PC-9 (cell line): ENCODE results near the gene CAPN15. TPM values are rescaled to one million over a fixed set of nuclear protein-coding genes. Genes with fewer than 3 reads are reported as not detected.
A peak's percentile ranks its signal among the peaks of the same experiment; 100 is the strongest.

ENCODE experiments used
- BruUV-seq: library from RNA; stranded (reverse); fragments of 400-500 nt; replicated peaks from 2 replicates; lab custom pipeline; 2021; lab: Mats Ljungman, UMichigan
- CTCF ChIA-PET: fragments of 300-600 bp; sonication (Branson Sonifier 250); formaldehyde crosslinking; loops from one replicate; lab custom pipeline; 2022; ENCODE audit warnings: antibody characterized with exemption; lab: Charles Lee
- POLR2A ChIA-PET: fragments of 300-600 bp; sonication (Branson Sonifier 250); formaldehyde crosslinking; loops from one replicate; lab custom pipeline; 2022; ENCODE audit warnings: antibody characterized with exemption; ENCODE audit not compliant: unreplicated experiment; lab: Charles Lee
- DNase-seq, 2 experiments: peaks; one replicate each; pipeline versions ENCODE4 v3.0.0 to v3.0.0-alpha.2; 2015 to 2022; ENCODE audit warnings: mixed read lengths in 1 of 2
- H2AFZ ChIP-seq: fragments of 200-600 bp; sonication (generic); 2 replicates; pipeline ENCODE4 v1.8.1; 2017; ENCODE audit warnings: antibody characterized with exemption
- H3F3A ChIP-seq: fragments of 200-600 bp; sonication (generic); 2 replicates; pipeline ENCODE4 v1.8.1; 2017; ENCODE audit warnings: antibody characterized with exemption, mild to moderate bottlenecking, low read depth; ENCODE audit not compliant: insufficient read depth
- H3K27ac ChIP-seq: fragments of 200-600 bp; sonication (generic); 2 replicates; pipeline ENCODE4 v1.6.1; 2016; ENCODE audit warnings: mixed run types
- H3K27me3 ChIP-seq: fragments of 200-600 bp; sonication (generic); 2 replicates; pipeline ENCODE4 v1.6.1; 2016; ENCODE audit warnings: low read depth, mixed run types; ENCODE audit not compliant: insufficient read depth
- H3K36me3 ChIP-seq: fragments of 200-600 bp; sonication (generic); 2 replicates; pipeline ENCODE4 v1.6.1; 2016; ENCODE audit warnings: low read depth, mixed run types
- H3K4me1 ChIP-seq: fragments of 200-600 bp; sonication (generic); replicated peaks from 2 replicates; pipeline ENCODE4 v1.6.1; 2016; ENCODE audit warnings: mixed run types; ENCODE audit not compliant: insufficient read depth
- H3K4me2 ChIP-seq: fragments of 200-600 bp; sonication (generic); 2 replicates; pipeline ENCODE4 v1.6.1; 2017; ENCODE audit warnings: mixed run types
- H3K4me3 ChIP-seq: fragments of 200-600 bp; sonication (generic); 2 replicates; pipeline ENCODE4 v1.6.1; 2016; ENCODE audit warnings: mixed run types
- H3K79me2 ChIP-seq: fragments of 200-600 bp; sonication (generic); 2 replicates; pipeline ENCODE4 v1.6.1; 2017; ENCODE audit warnings: low read depth, mixed run types
- H3K9me2 ChIP-seq: fragments of 200-600 bp; sonication (generic); 2 replicates; pipeline ENCODE4 v1.8.1; 2017; ENCODE audit warnings: mild to moderate bottlenecking; ENCODE audit not compliant: insufficient read depth
- H3K9me3 ChIP-seq: fragments of 200-600 bp; sonication (generic); 2 replicates; pipeline ENCODE4 v1.8.1; 2016; ENCODE audit warnings: low read depth; ENCODE audit not compliant: insufficient read depth
- H4K20me1 ChIP-seq: fragments of 200-600 bp; sonication (generic); 2 replicates; pipeline ENCODE4 v1.8.1; 2017; ENCODE audit not compliant: insufficient read depth
- CTCF ChIP-seq: fragments of 200-600 bp; sonication (generic); conservative IDR thresholded peaks from 2 replicates; pipeline ENCODE4 v1.6.1; 2017; ENCODE audit warnings: mixed run types, antibody characterized with exemption, mild to moderate bottlenecking, moderate library complexity
- EZH2 ChIP-seq: fragments of 200-600 bp; sonication (generic); IDR thresholded peaks from 2 replicates; pipeline ENCODE4 v1.8.0; 2017; ENCODE audit warnings: antibody characterized with exemption, low read depth
- intact Hi-C: fragments of 100-400 bp; cut with micrococcal nuclease; formaldehyde crosslinking; loops from one replicate; pipeline ENCODE4 v1.10.0; 2022; ENCODE audit not compliant: unreplicated experiment
- total RNA-seq: library from RNA; stranded (reverse); gene quantifications from 2 replicates; pipeline ENCODE4 v1.2.3, GENCODE V29; 2021

The CAPN15 gene
- total RNA-seq, 1 experiment from 2014 or later = 66.8 TPM

GRCh38 chr16:563072-563644 lies 35.6 kb downstream of the CAPN15 start:
- POLR2A ChIA-PET = no interaction called here
- no TSS peak for BruUV-seq
- H3K4me2 ChIP-seq = no peak overlapping the region
- DNase-seq = peak in 1 of 2 experiments; percentile 40
- H3K4me1 ChIP-seq = 0 out of 2 replicates have a peak, but pooled peaks cover 4% of the 10 kb centered on the region
- no peaks in the 10 kb centered on the region for H3K36me3 ChIP-seq
- no peak overlapping the region for H2AFZ ChIP-seq
- intact Hi-C loops = no loop called here
- no peaks in the 10 kb centered on the region for H3K27me3 ChIP-seq
- no peaks in the 10 kb centered on the region for H3K9me2 ChIP-seq
- H3K9me3 ChIP-seq = no peaks in the 10 kb centered on the region
- TF ChIP-seq EZH2 (no peak), CTCF (no peak)
- H4K20me1 ChIP-seq = no peaks in the 10 kb centered on the region
- no peaks in the 10 kb centered on the region for H3F3A ChIP-seq
- H3K27ac ChIP-seq = no peak overlapping the region
- CTCF ChIA-PET = no interaction called here
- no peak overlapping the region for H3K4me3 ChIP-seq
- no peaks in the 10 kb centered on the region for H3K79me2 ChIP-seq

GRCh38 chr16:564690-565418 lies 37.3 kb downstream of the CAPN15 start:
- POLR2A ChIA-PET = no interaction called here
- H3K4me3 ChIP-seq = no peak overlapping the region
- no peaks in the 10 kb centered on the region for H4K20me1 ChIP-seq
- intact Hi-C loops = no loop called here
- H3K27me3 ChIP-seq = no peaks in the 10 kb centered on the region
- no peaks in the 10 kb centered on the region for H3K36me3 ChIP-seq
- TF ChIP-seq EZH2 (no peak), CTCF (no peak)
- H3K79me2 ChIP-seq = no peaks in the 10 kb centered on the region
- CTCF ChIA-PET = interaction anchor here (0.6 kb wide), 1 partner anchor 15 kb away, joined by 3 read pairs; no protein-coding TSS in a partner anchor
- no peak overlapping the region for H2AFZ ChIP-seq
- no TSS peak for BruUV-seq
- H3F3A ChIP-seq = no peaks in the 10 kb centered on the region
- no peak overlapping the region for H3K27ac ChIP-seq
- no peak for DNase-seq
- H3K4me1 ChIP-seq = peaks cover 15% of the 10 kb centered on the region
- H3K4me2 ChIP-seq = no peak overlapping the region
- H3K9me3 ChIP-seq = no peaks in the 10 kb centered on the region
- H3K9me2 ChIP-seq = no peaks in the 10 kb centered on the region

- POLR2A ChIA-PET = no interaction called here
- TF ChIP-seq EZH2 (no peak), CTCF (no peak)
- no peaks in the 10 kb centered on the region for H3K9me2 ChIP-seq
- H3K79me2 ChIP-seq = peaks cover 7% of the 10 kb centered on the region
- peaks cover 15% of the 10 kb centered on the region for H3K4me1 ChIP-seq
- no peak overlapping the region for H2AFZ ChIP-seq
- intact Hi-C loops = no loop called here
- H4K20me1 ChIP-seq = no peaks in the 10 kb centered on the region; the same call in 1 of the 2 replicates
- H3K4me3 ChIP-seq = no peak overlapping the region
- no peaks in the 10 kb centered on the region; the same call in 1 of the 2 replicates for H3F3A ChIP-seq
- H3K4me2 ChIP-seq = no peak overlapping the region
- BruUV-seq = no TSS peak
- no peaks in the 10 kb centered on the region for H3K27me3 ChIP-seq
- no peaks in the 10 kb centered on the region for H3K9me3 ChIP-seq
- H3K36me3 ChIP-seq = no peaks in the 10 kb centered on the region
- DNase-seq = no peak
- H3K27ac ChIP-seq = no peak overlapping the region
- CTCF ChIA-PET = no interaction called here
Observed at GRCh38 chr16:565419-566330, 38.2 kb downstream of the CAPN15 start.
